Osteocyte (in vitro differentiated cells): ENCODE measurements around the gene GSTA5. TPM values are rescaled to one million over a fixed set of nuclear protein-coding genes. Genes with fewer than 3 reads are reported as not detected.
"Not testable (repeated sequence)": the region's sequence is repeated elsewhere in the genome, so short reads cannot be mapped to it uniquely, and the experiment has no call there.

Source experiments
- DNase-seq: peaks from one replicate; pipeline ENCODE4 v3.0.0; 2021; ENCODE audit warnings: mixed read lengths; ENCODE audit not compliant: unreplicated experiment; ENCODE audit errors: extremely low spot score
- H3K27ac Mint-ChIP-seq: one replicate; pipeline ENCODE4 v1.8.0; 2021; ENCODE audit warnings: mild to moderate bottlenecking, mixed read lengths; ENCODE audit not compliant: unreplicated experiment
- H3K27me3 Mint-ChIP-seq: one replicate; pipeline ENCODE4 v1.8.0; 2021; ENCODE audit warnings: mixed read lengths; ENCODE audit not compliant: unreplicated experiment
- H3K36me3 Mint-ChIP-seq: one replicate; pipeline ENCODE4 v1.8.0; 2021; ENCODE audit warnings: mixed read lengths; ENCODE audit not compliant: unreplicated experiment
- H3K4me1 Mint-ChIP-seq: one replicate; pipeline ENCODE4 v1.8.0; 2021; ENCODE audit warnings: mixed read lengths; ENCODE audit not compliant: unreplicated experiment
- H3K4me3 Mint-ChIP-seq: one replicate; pipeline ENCODE4 v1.8.0; 2021; ENCODE audit warnings: mild to moderate bottlenecking, moderate library complexity, mixed read lengths; ENCODE audit not compliant: unreplicated experiment
- H3K9me3 Mint-ChIP-seq: one replicate; pipeline ENCODE4 v1.8.0; 2021; ENCODE audit warnings: mixed read lengths; ENCODE audit not compliant: unreplicated experiment
- total RNA-seq: library from RNA; stranded (reverse); gene quantifications from 2 replicates; pipeline ENCODE4 v1.2.1, GENCODE V29; 2021
- TF ChIP-seq, protein P1 (sequence below): fragments of 200-600 bp; sonication (generic); IDR thresholded peaks from 2 replicates; pipeline ENCODE4 v1.5.0; 2021; ENCODE audit warnings: antibody characterized with exemption, mild to moderate bottlenecking, moderate library complexity

The GSTA5 gene
- total RNA-seq, 1 donor from 2014 or later = not detected

DNA sequence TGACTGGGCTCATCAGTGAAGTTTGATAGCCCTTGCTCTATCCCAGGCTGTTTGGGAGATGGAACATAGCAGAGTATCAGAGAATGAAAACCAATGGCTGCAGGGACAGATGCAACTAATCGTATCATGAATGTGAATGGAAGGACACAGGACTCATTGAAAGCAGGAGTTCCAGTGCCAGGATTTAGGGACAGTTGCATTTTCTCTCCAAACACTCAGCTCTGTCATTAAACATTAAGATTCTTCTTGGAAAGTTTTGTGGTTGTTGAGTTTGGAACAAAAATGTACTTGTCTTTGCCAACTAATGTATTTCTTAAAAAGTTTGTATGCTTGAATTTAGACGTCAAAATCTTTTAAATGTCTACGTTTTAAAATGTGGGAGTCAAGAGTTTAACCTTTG, 31.0 kb upstream of the GSTA5 start:
- no peak overlapping the region for H3K4me3 Mint-ChIP-seq
- DNase-seq = no peak
- TF ChIP-seq, protein P1, sequence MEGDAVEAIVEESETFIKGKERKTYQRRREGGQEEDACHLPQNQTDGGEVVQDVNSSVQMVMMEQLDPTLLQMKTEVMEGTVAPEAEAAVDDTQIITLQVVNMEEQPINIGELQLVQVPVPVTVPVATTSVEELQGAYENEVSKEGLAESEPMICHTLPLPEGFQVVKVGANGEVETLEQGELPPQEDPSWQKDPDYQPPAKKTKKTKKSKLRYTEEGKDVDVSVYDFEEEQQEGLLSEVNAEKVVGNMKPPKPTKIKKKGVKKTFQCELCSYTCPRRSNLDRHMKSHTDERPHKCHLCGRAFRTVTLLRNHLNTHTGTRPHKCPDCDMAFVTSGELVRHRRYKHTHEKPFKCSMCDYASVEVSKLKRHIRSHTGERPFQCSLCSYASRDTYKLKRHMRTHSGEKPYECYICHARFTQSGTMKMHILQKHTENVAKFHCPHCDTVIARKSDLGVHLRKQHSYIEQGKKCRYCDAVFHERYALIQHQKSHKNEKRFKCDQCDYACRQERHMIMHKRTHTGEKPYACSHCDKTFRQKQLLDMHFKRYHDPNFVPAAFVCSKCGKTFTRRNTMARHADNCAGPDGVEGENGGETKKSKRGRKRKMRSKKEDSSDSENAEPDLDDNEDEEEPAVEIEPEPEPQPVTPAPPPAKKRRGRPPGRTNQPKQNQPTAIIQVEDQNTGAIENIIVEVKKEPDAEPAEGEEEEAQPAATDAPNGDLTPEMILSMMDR = no peak
- no peaks in the 10 kb centered on the region for H3K36me3 Mint-ChIP-seq
- H3K27me3 Mint-ChIP-seq = no peaks in the 10 kb centered on the region
- peaks cover 3% of the 10 kb centered on the region for H3K4me1 Mint-ChIP-seq
- H3K9me3 Mint-ChIP-seq = no peaks in the 10 kb centered on the region
- H3K27ac Mint-ChIP-seq = no peak overlapping the region

DNA sequence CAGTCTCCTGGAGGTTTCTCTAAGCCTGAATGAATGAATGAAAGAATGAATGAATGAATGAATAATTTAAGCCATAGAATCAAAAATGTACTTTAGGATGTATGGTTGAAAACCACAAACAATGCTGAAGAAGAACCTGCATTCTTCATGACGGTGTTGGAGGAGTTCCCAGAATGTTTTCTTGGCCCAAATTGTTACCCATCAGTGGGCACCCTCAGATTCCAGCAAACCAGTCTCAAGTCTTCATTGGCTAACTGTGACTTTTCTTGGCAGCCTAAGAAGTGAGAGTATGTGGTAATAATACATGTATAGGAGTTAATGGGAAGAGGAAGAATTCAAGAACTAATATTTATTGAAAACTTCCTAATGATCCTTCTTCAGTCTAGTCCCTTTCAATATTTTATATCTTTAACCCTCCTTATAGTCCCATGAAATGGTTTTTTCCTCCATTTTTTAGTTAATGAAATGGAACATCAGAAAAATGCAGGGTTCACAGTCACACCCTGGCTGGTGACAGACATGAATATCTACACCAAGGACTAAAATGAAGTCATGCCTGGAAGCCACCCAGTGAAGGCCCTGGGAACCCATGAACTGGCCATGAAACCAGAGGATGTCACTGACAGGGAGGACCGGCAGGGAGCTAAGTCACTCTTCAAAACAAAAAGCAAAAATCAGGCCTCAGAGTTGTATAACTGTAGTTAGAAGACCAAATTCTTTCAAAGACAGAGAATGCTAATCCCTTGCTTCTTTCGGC, 29.9 kb upstream of the GSTA5 start:
- H3K4me1 Mint-ChIP-seq, H3K27ac Mint-ChIP-seq, H3K9me3 Mint-ChIP-seq, H3K36me3 Mint-ChIP-seq, H3K27me3 Mint-ChIP-seq, H3K4me3 Mint-ChIP-seq, DNase-seq: not testable (repeated sequence)

- H3K4me3 Mint-ChIP-seq, H3K27me3 Mint-ChIP-seq, H3K4me1 Mint-ChIP-seq, H3K9me3 Mint-ChIP-seq, H3K36me3 Mint-ChIP-seq, DNase-seq, H3K27ac Mint-ChIP-seq: not testable (repeated sequence)
These were observed 28.3 kb upstream of the GSTA5 start for GRCh38 chr6:52868899-52869298.

- TF ChIP-seq, protein P1 = no peak
- Mint-ChIP-seq H3K4me1 (no peaks in the 10 kb centered on the region), H3K4me3 (no peak overlapping the region)
These were observed 27.6 kb upstream of the GSTA5 start for GRCh38 chr6:52868240-52868639.

DNA sequence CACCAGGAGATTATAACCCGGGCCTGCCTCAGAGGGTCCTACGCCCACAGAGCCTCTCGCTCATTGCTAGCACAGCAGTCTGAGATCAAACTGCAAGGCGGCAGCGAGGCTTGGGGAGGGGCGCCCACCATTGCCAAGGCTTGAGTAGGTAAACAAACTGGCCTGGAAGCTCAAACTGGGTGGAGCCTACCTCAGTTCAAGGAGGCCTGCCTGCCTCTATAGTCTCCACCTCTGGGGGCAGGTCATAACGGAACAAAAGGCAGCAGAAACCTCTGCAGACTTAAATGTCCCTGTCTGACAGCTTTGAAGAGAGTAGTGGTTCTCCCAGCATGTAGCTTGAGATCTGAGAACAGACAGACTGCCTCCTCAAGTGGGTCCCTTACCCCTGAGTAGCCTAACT, 20.5 kb upstream of the GSTA5 start:
- not testable (repeated sequence) for H3K9me3 Mint-ChIP-seq, H3K36me3 Mint-ChIP-seq, DNase-seq, H3K27ac Mint-ChIP-seq, H3K4me3 Mint-ChIP-seq, H3K4me1 Mint-ChIP-seq
- H3K27me3 Mint-ChIP-seq = peaks cover 37% of the 10 kb centered on the region

More at GRCh38 chr6:52868240-52868639, 27.6 kb upstream of the GSTA5 start:
- peaks cover 14% of the 10 kb centered on the region for H3K27me3 Mint-ChIP-seq
- H3K27ac Mint-ChIP-seq = no peak overlapping the region
- DNase-seq = no peak
- H3K36me3 Mint-ChIP-seq = no peaks in the 10 kb centered on the region
- H3K9me3 Mint-ChIP-seq = no peaks in the 10 kb centered on the region

DNA sequence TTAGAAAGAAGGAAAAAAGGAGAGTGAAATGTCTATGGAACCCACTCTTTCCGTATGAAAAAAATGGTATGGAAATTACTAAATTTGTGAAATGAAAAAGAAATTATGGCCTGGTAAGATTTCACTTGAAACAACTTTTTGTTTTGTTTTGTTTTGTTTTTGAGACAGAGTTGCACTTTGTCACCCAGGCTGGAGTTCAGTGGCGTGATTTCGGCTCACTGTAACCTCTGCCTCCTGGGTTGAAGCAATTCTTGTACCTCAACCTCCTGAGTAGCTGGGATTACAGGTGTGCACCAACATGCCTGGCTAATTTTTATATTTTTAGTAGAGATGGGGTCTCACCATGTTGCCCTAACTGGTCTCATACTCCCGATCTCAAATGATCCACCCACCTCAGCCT, 17.8 kb upstream of the GSTA5 start:
- Mint-ChIP-seq H3K27me3 (peaks cover 40% of the 10 kb centered on the region), H3K9me3 (no peaks in the 10 kb centered on the region), H3K27ac (no peak overlapping the region), H3K36me3 (no peaks in the 10 kb centered on the region), H3K4me1 (no peaks in the 10 kb centered on the region), H3K4me3 (no peak overlapping the region)
- TF ChIP-seq, protein P1 = no peak
- no peak for DNase-seq

DNA sequence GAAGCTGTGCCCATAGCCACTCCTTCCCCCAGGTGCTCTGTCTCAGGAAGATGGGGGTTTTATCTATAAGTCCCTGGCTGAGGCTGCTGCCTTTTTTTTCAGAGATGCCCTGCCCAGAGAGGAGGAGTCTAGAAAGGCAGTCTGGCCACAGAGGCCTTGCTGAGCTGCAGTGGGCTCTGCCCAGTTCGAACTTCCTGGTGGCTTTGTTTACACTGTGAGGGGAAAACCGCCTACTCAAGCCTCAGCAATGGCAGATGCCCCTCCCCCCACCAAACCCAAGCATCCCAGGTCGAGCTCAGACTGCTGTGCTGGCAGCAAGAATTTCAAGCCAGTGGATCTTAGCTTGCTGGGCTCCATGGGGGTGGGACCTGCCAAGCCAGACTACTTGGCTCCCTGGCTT, 15.5 kb upstream of the GSTA5 start:
- not testable (repeated sequence) for H3K27ac Mint-ChIP-seq, H3K9me3 Mint-ChIP-seq, DNase-seq, H3K36me3 Mint-ChIP-seq, H3K4me3 Mint-ChIP-seq, H3K4me1 Mint-ChIP-seq
- peaks cover 44% of the 10 kb centered on the region for H3K27me3 Mint-ChIP-seq
